HG03095 (cell line): Measurements from ENCODE around the gene TIMM44.

Experiments used
- ATAC-seq: cut with Tn5 transposase; IDR thresholded peaks from one replicate; pipeline ENCODE4 v1.9.1; 2021; ENCODE audit warnings: moderate library complexity; ENCODE audit not compliant: unreplicated experiment

TIMM44 gene

GRCh38 chr19:7915250-7916102 lies 28.0 kb downstream of the TIMM44 start:
- ATAC-seq: no peak

GRCh38 chr19:7914598-7915045 lies 28.8 kb downstream of the TIMM44 start, which contains the start of gene TGFBR3L:
Gene TGFBR3L, plus strand, starts transcription at chr19:7914830.
- ATAC-seq: no peak

- no peak for ATAC-seq
Measured at GRCh38 chr19:7914099-7914498, 29.4 kb downstream of the TIMM44 start.

- no peak for ATAC-seq
Measured at GRCh38 chr19:7913652-7914051, 29.8 kb downstream of the TIMM44 start.

DNA sequence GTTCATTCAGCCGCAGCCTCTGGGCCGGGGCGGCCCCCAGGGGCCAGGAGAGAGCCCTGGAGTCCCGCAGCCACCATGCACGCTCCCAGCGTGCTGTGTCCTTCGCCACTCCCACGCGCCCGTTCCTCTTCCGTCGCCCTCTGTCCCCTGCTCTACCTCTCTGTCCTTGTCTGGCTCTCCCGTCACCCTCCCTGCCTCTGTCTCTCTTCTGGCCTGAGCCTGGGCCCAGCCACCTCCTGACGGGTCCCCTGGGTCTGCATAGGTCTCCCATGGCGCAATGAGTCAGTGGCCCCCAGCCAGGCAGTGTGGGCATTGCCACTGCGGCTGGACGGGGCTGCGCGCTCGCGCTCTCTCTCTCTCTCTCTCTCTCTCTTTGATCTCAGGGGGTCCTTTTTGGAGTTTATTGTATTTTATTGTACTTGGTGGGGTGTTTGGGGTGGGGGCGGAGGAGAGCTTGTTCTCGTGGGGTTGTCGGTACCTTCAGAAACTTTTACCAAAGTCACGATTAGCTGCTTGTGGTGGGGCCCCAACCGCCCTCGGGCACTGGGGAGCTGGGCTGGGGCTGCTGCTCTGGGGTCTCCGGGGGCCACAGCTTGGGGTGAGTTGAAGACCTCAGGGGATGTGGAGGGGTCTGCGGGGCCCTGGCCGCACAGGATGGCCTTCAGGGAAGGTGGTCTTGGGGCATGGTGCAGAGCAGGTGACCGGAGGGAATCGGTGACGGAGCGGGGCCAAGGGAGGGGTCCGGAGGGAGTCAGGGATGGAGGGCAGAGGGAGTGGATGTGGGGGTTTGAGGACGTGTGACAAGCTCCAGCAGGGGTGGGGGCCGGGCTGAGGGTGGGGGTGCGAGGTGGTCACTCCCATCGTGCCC lies 30.5 kb downstream of the TIMM44 start:
- ATAC-seq: no peak

DNA sequence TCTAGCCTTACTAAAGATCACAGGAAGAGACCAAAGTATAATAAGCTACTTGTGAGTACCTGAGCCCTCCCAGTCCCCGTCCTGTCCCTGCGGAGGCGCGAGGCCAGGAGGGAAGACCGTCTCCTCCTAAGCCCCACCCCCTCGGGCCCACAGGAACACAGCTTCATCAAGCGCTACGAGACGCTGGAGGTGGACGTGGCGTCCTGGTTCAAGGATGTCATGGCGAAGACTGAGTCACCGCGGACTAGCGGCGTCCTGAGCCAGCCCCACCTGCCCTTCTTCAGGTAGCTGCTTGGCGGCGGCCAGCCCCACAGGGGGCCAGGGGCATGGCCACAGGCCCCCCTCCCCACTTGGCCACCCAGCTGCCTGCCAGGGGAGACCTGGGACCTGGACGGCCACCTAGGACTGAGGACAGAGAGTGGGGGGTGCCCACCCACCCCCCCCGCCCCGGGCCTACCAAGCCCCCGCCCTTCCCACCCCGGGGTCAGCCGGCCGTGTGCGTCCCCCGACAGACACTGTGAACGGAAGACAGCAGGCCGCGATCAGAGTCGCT lies 31.2 kb downstream of the TIMM44 start:
- no peak for ATAC-seq

DNA sequence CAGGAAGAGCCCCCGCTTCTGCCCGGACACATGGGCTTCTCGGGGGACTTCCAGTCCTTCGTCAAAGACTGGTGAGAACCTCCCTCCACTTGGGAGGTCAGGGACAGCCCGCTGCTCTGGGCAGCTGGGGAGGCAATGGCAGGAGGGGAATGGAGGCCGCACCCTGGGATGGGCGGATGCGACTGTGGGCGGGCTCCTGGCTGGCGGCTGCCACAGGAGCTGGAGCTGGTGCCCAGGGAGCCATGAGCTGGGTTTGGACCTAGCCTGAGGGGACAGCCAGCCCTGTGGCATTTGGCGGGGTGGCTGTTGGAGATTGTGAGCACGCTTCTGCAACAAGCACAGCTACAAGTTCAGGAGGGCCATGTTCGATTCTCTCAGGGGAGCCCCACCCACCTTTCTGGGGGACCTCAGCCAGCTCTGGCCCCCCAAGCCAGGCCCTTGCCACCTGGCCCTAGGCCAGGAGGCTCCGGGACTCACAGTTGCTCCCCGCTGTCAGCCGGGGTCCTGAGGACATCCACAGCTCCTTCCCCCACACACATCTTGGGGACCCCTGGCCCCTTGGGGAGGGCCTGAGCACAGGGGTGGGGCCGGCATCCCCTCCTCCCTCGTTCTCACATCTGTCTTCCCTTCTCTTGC lies 31.8 kb downstream of the TIMM44 start:
- ATAC-seq: no peak

DNA sequence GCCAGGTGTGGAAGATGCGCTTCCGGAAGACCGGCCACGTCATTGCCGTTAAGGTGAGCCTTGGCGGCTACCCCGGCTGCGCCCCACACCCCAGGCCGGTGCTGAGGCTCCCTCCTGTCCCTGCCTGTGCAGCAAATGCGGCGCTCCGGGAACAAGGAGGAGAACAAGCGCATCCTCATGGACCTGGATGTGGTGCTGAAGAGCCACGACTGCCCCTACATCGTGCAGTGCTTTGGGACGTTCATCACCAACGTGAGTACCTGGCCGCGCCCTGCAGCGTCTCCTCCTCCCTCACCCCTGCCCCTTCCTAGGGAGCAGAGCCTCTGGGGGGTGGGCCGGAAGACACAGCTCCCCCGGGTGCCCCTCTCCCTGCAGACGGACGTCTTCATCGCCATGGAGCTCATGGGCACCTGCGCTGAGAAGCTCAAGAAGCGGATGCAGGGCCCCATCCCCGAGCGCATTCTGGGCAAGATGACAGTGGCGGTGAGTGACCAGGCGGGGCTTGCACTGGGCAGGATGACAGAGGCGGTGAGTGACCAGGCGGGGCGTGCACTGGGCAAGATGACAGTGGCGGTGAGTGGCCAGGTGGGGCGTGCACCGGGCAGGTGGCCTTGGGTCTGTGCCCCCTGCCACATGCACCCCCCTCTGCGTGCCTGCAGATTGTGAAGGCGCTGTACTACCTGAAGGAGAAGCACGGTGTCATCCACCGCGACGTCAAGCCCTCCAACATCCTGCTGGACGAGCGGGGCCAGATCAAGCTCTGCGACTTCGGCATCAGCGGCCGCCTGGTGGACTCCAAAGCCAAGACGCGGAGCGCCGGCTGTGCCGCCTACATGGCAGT lies 32.9 kb downstream of the TIMM44 start:
- ATAC-seq: no peak

DNA sequence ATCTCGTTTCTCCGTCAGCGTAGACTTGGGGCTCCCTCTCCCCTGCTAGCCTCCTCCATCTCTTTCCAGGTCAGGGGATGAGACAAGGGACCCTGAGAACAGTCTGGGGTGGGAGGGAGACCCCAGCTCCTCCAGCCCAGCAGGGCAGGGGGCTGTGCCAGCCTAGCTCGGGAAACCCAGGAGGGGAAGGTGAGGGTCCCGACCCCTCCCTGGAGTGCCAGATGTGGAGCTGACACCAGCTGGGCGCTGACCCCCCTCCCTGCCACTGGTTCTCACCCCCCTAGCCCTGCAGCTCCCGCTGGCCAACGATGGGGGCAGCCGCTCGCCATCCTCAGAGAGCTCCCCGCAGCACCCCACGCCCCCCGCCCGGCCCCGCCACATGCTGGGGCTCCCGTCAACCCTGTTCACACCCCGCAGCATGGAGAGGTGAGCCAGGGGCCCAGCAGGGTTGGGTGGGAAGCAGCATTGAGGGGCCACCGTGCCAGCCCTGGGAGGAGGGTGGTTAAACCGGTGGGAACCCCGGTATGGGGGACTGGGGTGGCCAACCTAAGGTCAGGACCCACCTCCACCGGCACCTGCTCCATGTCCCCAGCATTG lies 33.9 kb downstream of the TIMM44 start:
- no peak for ATAC-seq

DNA sequence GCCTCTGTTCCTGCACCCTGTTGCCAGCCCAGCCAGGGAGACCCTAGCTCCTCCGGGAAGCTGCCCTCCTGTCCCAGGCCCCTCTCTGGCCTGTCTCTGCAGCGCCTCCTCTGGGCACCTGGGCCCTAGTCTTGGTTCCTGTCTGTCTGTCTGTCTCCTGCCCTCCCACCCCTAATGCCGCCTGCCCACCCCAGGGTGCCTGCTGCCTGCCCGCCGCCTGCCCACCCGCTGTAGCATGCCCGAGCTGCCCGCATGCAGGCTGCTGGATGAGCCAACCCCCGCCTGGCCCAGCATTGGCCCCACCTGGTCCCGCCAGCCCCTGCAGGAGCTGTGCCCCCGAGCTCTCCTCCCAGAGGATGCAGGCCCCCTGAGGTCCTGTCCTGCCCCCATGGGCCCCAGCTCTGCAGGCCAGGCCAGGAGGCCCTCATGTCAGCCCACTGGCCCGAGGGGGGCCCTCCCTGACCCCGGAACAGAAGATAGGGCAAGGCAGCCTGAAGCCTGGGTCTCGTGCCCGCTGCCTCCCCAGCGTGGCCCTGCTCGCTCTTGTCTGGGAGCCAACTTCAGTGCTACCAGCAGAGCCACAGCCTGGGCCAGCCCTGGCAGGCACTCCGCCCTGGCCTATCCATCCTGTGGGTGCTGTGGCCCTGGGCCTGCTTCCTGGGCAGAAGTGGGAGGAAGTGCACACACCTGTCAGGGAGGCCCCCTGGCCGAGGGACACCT lies 34.6 kb downstream of the TIMM44 start:
- ATAC-seq: no peak

- ATAC-seq: no peak
Measured at GRCh38 chr19:7908078-7908699, 35.3 kb downstream of the TIMM44 start.

GRCh38 chr19:7907544-7907943 lies 35.9 kb downstream of the TIMM44 start:
- ATAC-seq: no peak

GRCh38 chr19:7907122-7907521 lies 36.3 kb downstream of the TIMM44 start:
- no peak for ATAC-seq

DNA sequence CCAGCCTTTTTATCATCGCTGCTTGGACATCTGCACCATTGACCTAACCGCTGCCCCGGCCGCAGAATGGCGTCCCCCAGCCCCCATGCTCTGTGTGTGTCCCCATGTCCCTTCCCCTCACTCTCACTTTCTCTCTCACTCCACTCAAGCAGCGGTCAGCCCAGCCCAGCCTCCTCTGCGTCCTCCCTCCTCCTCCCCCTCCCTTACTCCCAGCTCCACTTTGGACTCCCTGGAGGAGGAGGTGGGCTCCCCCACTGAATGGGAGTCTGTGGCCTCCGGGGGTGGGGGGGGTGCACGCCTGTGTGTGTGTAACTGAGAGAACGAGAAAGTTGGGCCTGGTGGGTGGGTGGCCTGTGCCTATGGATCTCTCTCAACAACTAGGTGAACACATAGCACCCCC lies 37.6 kb downstream of the TIMM44 start:
- ATAC-seq: no peak

DNA sequence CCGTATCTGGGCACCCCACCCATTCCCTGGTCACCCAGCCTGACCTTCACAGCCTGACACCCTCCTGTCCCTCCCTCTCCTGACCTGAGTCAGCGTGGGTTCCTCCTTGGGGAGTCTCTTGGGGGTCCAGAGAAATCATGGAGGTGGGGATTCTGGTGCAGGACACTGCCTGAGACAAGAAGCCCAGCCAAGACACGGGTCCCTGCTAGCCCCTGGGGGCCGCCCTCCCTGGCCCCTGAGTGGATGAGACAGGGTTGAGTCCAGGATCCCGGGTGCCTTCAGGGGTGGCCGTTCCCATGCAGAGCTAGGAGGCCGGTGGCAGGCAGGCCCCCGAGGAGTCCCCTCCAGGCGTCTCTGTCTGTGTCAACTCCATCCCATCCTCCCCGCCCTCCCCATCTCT lies 38.2 kb downstream of the TIMM44 start:
- no peak for ATAC-seq

- ATAC-seq: peak; percentile 23
Measured at GRCh38 chr19:7904074-7905020, 39.1 kb downstream of the TIMM44 start.

DNA sequence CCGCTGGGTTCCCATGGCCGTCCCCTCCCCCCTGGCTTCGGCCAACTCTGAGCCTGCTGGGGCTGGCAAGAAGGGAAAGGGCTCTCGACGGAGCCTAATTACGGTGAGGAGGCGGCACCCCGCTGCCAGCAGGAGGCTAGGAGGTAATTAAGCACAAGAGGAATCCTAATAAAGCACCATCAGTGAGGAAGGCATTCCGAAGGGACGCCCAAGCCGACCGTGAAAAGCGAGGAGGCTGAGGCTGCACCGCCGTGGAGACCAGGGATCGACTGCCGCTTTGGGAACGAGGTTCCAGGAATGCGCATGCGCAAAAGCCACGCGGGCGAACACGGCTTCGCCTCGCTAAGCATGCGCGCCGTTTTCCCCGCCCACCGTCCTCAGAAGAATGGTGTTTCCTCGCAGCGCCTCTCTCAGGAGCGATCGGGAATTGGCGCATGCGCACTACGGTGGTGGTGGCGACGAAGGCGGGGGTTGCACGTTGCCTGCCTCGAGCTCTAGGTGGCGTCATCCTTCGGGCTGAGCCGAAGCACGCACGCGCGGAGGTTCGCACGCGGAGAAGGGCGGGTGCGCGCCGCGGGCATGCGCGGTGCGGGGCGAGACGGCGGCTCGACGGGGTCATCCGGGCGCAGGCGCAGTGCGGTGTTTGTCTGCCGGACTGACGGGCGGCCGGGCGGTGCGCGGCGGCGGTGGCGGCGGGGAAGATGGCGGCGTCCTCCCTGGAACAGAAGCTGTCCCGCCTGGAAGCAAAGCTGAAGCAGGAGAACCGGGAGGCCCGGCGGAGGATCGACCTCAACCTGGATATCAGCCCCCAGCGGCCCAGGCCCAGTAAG lies 40.0 kb downstream of the TIMM44 start, which contains the start of gene MAP2K7:
TSS of gene MAP2K7 (plus strand) at position 634 of the 830 bp plus-strand sequence. CDS start at position 702, 68 bp downstream.
- ATAC-seq: peak; percentile 58
